NCI-H2171 (cell line): ENCODE results near the gene PLEKHA7.
"Not testable (repeated sequence)": the region's sequence is repeated elsewhere in the genome, so short reads cannot be mapped to it uniquely, and the experiment has no call there.

Source experiments
- DNase-seq: peaks from one replicate; lab custom pipeline; 2025; lab: John Stamatoyannopoulos, UW

PLEKHA7 gene

GRCh38 chr11:16976379-16976778, 37.8 kb downstream of the PLEKHA7 start:
- no peak for DNase-seq

DNA sequence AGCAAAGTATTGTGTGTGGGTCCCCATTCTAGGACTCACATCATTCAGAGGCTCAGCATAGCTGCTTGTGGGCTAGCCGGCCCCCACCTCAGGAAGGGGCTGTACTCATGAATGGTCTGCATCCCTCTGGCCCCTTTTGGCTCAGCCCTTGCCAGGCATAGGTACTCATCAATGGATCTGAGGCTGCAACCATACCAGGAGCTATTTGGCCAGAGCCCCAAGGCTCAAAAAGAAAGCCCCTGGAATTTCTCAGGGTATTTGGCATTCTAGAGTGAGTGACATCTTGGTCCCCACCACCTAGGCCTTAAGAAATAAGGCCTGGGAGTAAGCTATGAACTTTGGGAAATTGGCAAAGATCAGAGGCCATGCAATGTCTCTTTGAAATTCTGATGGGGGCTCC, 38.3 kb downstream of the PLEKHA7 start:
- no peak for DNase-seq

- no peak for DNase-seq
These were observed 40.8 kb downstream of the PLEKHA7 start for GRCh38 chr11:16973338-16973964.

GRCh38 chr11:16969010-16969999, 44.9 kb downstream of the PLEKHA7 start:
- DNase-seq: no peak

GRCh38 chr11:16968196-16968595, 46.0 kb downstream of the PLEKHA7 start:
- DNase-seq: no peak

GRCh38 chr11:16966930-16967671, 47.1 kb downstream of the PLEKHA7 start:
- no peak for DNase-seq

DNA sequence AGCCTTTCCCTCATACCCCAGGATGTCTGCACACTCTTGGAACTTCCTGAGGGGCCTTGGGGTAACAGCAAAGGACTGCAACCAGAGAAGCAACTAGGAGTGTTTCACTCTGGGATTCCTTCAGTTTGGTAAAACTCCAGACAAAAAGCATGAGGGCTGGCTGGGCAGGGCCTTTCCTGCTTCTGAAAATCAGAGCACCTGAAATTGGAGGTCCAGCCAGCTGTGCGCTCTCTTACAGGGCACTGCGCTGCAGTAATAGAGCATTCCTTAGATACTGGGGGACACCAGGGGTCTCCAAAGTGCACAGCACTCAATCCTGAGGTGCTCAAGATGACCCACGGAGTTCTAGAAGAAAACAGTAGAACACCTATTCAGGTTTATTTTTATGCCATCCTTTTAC, 49.7 kb downstream of the PLEKHA7 start:
- DNase-seq: no peak

GRCh38 chr11:16963316-16963876, 50.8 kb downstream of the PLEKHA7 start:
- no peak for DNase-seq

- not testable (repeated sequence) for DNase-seq
These were observed 51.6 kb downstream of the PLEKHA7 start for GRCh38 chr11:16962589-16962988.

- DNase-seq: no peak
These were observed 52.1 kb downstream of the PLEKHA7 start for GRCh38 chr11:16962146-16962545.

GRCh38 chr11:16960250-16960649, 54.0 kb downstream of the PLEKHA7 start:
- no peak for DNase-seq

DNA sequence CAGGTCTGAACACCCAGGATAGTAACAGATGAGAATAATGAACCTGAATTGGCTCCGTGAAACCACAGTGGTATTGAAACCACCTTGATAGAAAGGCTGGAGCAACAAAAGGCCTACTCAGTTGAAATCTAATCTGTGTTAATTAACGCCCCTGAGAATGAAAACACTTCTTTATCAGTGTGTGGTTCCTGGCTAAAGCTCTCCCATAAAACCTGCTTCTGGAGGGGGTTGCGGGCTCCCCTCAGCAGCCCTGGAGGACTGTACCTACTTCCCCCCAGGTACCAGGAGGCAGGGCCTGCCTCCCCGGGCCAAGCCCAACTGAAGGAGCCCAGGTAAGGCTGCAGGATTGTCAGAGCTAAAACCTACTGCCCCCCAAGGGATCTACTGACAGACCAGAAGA, 54.6 kb downstream of the PLEKHA7 start:
- no peak for DNase-seq

DNA sequence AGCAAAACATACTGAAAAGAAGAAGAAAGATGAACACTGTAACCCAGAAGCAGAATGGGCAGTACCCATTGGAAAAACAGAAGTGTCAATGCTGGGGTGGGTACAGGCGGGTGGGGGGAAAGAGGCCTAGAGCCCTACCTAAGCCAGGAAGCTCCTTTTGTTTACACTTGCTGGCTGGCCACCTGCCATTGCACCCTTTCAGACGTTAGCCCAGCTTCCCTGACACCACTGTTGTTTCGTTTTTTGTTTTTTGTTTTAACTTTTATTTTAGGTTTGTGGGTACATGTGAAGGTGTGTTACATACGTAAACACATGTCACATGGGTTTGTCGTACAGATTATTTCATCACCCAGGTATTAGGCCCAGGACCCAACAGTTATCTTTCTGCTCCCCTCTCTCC, 55.4 kb downstream of the PLEKHA7 start:
- no peak for DNase-seq

DNA sequence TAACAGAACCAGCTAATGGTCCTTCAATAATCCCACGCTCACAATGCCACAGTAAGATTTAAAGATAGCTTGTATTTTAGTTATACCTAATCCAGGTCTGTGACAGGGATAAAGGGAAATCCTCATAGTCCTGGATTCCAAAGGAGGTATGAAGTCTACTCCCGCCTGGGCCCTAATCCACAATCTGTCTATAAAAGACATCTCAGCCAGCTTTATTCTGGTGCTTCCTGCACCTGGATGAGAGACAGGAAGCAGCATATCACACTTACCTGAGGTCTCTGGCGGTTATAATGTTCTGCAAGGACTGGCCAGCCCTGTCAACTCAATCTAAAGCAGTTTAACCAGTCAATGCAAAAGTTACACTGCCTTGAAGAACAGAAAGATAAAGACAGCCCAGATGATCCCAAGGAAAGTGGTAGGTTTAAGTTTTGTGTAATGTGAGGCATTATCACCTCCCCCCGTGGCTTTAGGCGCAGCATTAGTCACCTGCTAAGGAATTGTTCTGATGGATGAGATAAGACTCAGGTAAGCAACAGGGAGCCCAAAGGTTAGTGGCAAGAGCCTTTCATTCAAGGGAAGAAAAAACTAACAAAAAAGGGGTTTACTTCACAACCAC, 57.6 kb downstream of the PLEKHA7 start:
- DNase-seq: no peak

- DNase-seq: no peak
These were observed 60.6 kb downstream of the PLEKHA7 start for GRCh38 chr11:16953663-16954062.

DNA sequence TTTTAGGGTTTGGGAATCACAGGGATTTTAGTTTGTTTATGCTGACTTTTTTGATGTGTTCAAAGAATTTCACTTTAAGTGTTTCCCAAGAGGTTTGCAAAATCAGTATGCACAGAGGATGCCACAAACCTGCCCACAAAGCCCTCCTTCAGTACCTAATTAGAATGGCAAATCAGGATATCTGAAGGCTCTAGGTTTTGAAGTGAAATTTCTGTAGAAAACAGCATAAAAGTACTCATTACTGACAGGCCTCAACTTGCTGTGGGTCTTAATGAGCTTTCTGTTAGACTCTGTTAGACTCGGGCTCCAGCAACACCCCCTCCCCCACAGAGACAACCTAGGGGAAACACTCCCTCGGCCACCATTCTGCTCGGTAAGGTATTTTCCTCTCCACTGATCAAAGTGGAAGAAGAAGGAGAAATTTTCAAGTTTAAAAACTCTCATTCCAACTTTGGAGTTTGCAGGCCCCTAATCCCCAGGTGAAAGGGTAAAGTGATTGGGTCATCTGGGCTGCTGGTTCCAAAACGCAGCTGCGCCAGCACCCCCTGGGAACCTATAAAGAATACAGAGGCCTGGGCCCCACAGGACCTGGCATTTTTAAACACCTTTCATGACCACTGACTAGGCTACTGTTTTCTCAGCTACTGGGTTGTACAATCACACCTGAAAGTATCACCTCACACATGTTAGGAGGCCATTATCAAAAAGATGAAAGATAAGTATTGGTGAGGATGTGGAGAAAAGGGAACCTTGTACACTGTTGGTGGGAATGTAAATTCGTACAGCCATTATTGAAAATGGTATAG, 67.5 kb downstream of the PLEKHA7 start:
- no peak for DNase-seq

DNA sequence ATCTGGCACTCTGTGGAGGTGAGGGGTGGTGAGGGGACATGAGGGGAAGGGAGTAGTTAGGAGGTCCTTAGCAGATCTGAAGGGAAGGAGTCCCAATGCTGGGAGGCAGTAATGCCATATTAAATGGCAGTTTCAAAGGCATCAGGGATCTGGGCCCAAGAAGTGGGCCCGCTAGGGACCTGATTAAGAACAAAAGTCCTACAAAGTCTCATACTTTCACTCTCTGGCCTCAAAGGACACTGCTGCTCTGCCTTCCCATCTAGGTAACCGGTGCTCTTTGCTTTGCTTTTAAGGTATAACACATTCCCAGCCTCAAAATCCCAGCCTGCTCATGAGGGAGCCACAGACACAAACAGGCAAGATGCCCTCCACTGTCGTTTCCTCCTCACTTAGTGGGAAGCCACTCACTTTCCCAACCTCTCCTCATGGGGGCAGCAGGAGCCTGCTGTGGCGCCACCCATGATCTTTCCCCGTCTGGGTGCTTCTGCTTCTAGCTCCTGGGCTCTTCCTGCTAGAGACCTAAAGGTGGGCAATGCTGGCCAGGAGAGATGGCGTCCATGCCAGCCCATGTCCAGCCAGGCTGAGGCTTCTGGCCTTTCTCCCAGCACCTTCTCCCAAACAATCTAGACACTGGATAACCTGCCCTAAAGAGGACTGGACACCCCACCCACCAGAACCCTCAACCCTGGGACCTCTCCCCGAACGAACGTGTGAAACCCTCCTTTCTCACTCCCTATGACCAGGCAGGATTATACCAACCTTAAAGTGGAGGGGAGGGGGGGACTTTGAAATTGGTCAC, 68.3 kb downstream of the PLEKHA7 start:
- DNase-seq: no peak

DNA sequence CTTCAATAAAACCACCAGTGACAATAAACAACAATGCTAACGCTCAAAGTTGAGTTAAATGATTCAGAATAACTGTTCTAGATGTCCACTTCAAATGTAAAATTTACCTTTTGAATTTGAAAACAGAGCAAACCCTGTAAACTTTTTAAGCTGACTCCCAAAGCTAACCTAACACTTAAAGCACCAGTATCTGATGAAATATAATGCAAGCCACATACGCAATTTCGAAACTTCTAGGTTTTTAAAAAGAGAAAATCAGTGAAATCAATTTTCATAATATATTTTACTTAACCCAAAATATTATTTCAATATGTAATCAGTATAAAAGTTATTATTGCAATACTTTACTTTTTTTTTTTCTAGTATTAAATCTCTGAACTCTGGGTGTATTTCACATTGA, 71.3 kb downstream of the PLEKHA7 start:
- no peak for DNase-seq

DNA sequence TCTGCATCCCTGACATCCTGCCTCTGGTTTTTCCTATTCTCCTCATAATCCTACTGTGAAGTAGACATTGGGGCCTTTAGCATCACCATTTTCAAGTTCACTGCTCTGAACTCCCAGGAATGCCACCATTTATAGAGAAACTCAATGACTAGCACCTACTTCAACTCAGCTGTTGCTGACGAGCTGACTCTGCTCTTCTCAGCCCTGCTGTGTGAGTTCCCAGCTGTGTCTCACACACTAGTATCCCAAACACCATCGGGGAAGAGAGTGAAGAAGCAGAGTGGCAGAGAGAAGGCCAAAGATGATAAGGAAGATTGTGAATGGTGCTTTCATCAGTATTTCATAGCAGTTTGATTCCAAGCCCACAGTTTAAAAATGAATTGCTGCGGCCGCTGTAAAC, 71.9 kb downstream of the PLEKHA7 start:
- DNase-seq: no peak

DNA sequence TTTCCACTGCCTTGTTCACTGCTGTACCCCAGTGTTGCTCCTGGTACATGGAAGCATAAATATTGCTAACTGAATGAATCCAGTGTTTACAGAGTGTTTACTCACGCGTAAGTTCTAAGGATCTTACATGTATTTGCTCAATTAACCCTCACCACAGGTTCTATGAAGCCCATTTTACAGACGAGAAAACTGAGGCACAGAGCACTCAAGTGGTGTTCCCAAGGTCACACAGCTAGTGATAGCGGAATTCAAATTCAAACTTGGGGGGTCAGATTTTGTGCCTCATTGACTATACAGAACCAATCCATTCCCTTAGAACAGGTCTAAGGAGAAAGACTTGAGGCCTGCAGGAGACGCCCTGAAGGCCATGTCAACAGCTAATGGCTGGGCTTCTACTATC, 72.3 kb downstream of the PLEKHA7 start:
- DNase-seq: no peak
